ENCODE results near the gene TRAM2. TPM values are rescaled to one million over a fixed set of nuclear protein-coding genes. Genes with fewer than 3 reads are reported as not detected.
A peak's percentile ranks its signal among the peaks of the same experiment; 100 is the strongest.

The TRAM2 gene
- total and polyA plus RNA-seq, 2 of the 4 experiments (the other 2 are of a cell fraction), result 77.2 to 95.7 TPM

DNA sequence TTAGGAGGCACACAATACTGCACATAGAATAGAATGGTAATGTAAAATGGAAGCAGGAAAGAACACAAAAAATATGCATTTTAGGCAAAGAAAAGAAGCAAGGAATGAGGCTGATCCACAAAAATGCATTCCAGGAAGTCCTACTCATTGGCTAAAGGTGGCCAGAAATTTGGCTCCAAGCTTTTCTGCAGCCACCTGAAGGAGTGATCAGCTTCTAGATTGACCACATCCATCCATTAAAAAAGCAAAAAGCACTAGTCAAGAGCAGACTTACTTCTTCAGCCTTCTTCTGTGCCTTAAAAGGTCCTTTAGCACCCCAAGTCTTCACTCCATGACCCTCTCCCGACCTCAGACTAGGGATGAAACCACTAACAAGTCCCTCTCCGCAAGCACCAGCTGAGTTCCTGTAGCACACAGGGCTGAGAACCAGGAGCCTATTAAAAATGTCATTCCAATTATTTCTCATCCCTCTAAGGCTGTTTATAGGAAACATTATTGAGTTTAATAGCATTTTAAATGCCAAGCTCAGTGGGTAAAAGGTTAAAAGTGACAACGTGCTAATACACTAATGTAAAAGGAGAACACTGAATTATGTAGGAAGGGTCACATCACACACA, 36.5 kb downstream of the TRAM2 start:
- H2AFZ ChIP-seq (replicated peaks; ENCODE audit: low read length, poor library complexity), result no peak overlapping the region
- no peaks in the 10 kb centered on the region for H3K27me3 ChIP-seq (ENCODE audit: control insufficient read depth, insufficient read depth, low read length)
- H2BK20ac ChIP-seq (ENCODE audit: low read depth, low read length), result peak overlapping the region; percentile 87
- dilution Hi-C loops (cut with HindIII; ENCODE audit: low sequenced_read_pairs, unreplicated experiment) (no loop called here), intact Hi-C loops (cut with micrococcal nuclease) (no loop called here), in situ Hi-C loops (cut with MboI; ENCODE audit: low sequenced_read_pairs) (no loop called here)
- H3K4ac ChIP-seq (ENCODE audit: low read depth, low read length), result peak overlapping the region; percentile 92
- no TSS peak for BruUV-seq (replicated peaks)
- TF ChIP-seq MAFK (IDR thresholded peaks at IDR 0.05; ENCODE audit: low read depth, low read length), result no peak
- no peak for TF ChIP-seq RAD21 (IDR thresholded peaks at IDR 0.05; ENCODE audit: low read length)
- no peak for TF ChIP-seq POLR2A (IDR thresholded peaks at IDR 0.05; ENCODE audit: low read depth, low read length)
- no peak for TF ChIP-seq CEBPB (IDR thresholded peaks at IDR 0.05; ENCODE audit: low read depth, low read length)
- no peak for TF ChIP-seq RFX5 (IDR thresholded peaks at IDR 0.05; ENCODE audit: low read depth, low read length)
- TF ChIP-seq FOS (IDR thresholded peaks at IDR 0.05; ENCODE audit: low read depth, low read length), result no peak
- no peak for TF ChIP-seq MXI1 (IDR thresholded peaks at IDR 0.05; ENCODE audit: borderline replicate concordance, low read depth, low read length)
- no peak for TF ChIP-seq RCOR1 (IDR thresholded peaks at IDR 0.05; ENCODE audit: insufficient replicate concordance, low read length)
- TF ChIP-seq, protein P1, sequence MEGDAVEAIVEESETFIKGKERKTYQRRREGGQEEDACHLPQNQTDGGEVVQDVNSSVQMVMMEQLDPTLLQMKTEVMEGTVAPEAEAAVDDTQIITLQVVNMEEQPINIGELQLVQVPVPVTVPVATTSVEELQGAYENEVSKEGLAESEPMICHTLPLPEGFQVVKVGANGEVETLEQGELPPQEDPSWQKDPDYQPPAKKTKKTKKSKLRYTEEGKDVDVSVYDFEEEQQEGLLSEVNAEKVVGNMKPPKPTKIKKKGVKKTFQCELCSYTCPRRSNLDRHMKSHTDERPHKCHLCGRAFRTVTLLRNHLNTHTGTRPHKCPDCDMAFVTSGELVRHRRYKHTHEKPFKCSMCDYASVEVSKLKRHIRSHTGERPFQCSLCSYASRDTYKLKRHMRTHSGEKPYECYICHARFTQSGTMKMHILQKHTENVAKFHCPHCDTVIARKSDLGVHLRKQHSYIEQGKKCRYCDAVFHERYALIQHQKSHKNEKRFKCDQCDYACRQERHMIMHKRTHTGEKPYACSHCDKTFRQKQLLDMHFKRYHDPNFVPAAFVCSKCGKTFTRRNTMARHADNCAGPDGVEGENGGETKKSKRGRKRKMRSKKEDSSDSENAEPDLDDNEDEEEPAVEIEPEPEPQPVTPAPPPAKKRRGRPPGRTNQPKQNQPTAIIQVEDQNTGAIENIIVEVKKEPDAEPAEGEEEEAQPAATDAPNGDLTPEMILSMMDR (conservative IDR thresholded peaks at IDR 0.05; ENCODE audit: low read depth, low read length), result no peak
- no peak for TF ChIP-seq MAZ (IDR thresholded peaks at IDR 0.05; ENCODE audit: borderline replicate concordance, low read depth, low read length)
- TF ChIP-seq, protein P2, sequence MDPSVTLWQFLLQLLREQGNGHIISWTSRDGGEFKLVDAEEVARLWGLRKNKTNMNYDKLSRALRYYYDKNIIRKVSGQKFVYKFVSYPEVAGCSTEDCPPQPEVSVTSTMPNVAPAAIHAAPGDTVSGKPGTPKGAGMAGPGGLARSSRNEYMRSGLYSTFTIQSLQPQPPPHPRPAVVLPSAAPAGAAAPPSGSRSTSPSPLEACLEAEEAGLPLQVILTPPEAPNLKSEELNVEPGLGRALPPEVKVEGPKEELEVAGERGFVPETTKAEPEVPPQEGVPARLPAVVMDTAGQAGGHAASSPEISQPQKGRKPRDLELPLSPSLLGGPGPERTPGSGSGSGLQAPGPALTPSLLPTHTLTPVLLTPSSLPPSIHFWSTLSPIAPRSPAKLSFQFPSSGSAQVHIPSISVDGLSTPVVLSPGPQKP (IDR thresholded peaks at IDR 0.05; ENCODE audit: borderline replicate concordance, low read depth, low read length), result no peak
- no peak for TF ChIP-seq BHLHE40 (IDR thresholded peaks at IDR 0.05; ENCODE audit: low read depth, low read length)
- TF ChIP-seq CHD1 (IDR thresholded peaks at IDR 0.05; ENCODE audit: low read depth, low read length), result no peak
- TF ChIP-seq NFE2L2 (IDR thresholded peaks at IDR 0.05; ENCODE audit: low read depth, low read length), result no peak
- TF ChIP-seq, protein P3, sequence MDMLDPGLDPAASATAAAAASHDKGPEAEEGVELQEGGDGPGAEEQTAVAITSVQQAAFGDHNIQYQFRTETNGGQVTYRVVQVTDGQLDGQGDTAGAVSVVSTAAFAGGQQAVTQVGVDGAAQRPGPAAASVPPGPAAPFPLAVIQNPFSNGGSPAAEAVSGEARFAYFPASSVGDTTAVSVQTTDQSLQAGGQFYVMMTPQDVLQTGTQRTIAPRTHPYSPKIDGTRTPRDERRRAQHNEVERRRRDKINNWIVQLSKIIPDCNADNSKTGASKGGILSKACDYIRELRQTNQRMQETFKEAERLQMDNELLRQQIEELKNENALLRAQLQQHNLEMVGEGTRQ (IDR thresholded peaks at IDR 0.05; ENCODE audit: low read depth, low read length), result no peak
- TF ChIP-seq SMC3 (IDR thresholded peaks at IDR 0.05; ENCODE audit: low read depth, low read length), result no peak
- H4K8ac ChIP-seq (ENCODE audit: low read depth in 2 of 2, low read length in 2 of 2), result peak overlapping the region; percentile 56 to 73
- ChIA-PET POLR2A (ENCODE audit: unreplicated experiment) (no interaction called here), CTCF (interaction anchor here (1.0 to 1.3 kb wide), 2 partner anchors 26 to 122 kb away, joined by 3 read pairs; no protein-coding TSS in a partner anchor)
- H4K20me1 ChIP-seq (ENCODE audit: insufficient read depth, low read length), result peaks cover 7% of the 10 kb centered on the region; the same call in 1 of the 2 replicates
- peak overlapping the region; percentile 58; the same call in 1 of the 2 replicates for H3K9ac ChIP-seq (ENCODE audit: low read depth, low read length)
- peak overlapping the region; percentile 95 for H2BK5ac ChIP-seq (ENCODE audit: low read depth, low read length, poor library complexity, severe bottlenecking)
- peak overlapping the region; percentile 96 for H2AK5ac ChIP-seq (ENCODE audit: low read depth, low read length)
- WGBS, 2 experiments (ENCODE audit: extremely low coverage in 2 of 2, insufficient read length in 1 of 2), result no CpG with 5 or more reads among the region's 3 CpGs
- H3K36me3 ChIP-seq (ENCODE audit: control insufficient read depth, insufficient read depth, low read length), result peaks cover 11% of the 10 kb centered on the region
- H2AK9ac ChIP-seq (replicated peaks; ENCODE audit: low read depth, low read length, poor library complexity), result no peak overlapping the region
- H2BK15ac ChIP-seq (ENCODE audit: low read depth, low read length), result peak overlapping the region; percentile 94
- H2BK120ac ChIP-seq (ENCODE audit: low read depth, low read length), result peak overlapping the region; percentile 91
- peak overlapping the region; percentile 84 for H3K18ac ChIP-seq (ENCODE audit: low read depth, low read length)
- H3K9me1 ChIP-seq (ENCODE audit: insufficient read depth, low read length), result peaks cover 52% of the 10 kb centered on the region
- H4K91ac ChIP-seq (ENCODE audit: insufficient read depth, low read depth, low read length), result peak overlapping the region; percentile 95
- peaks cover 63% of the 10 kb centered on the region for H3K4me1 ChIP-seq (ENCODE audit: control insufficient read depth, insufficient read depth, low read length)
- H3K23ac ChIP-seq (ENCODE audit: low read depth, low read length), result peak overlapping the region; percentile 88
- peaks cover 41 to 87% of the 10 kb centered on the region in 2 experiments for H3K79me1 ChIP-seq (ENCODE audit: low read depth in 1 of 2, low read length in 2 of 2)
- peak; percentile 42 for DNase-seq
- peak overlapping the region; percentile 82 for H4K5ac ChIP-seq (ENCODE audit: low read depth, low read length)
- peak overlapping the region; percentile 86 for H3K56ac ChIP-seq (ENCODE audit: extremely low read depth, insufficient read depth, low read length)
- peak overlapping the region; percentile 4; the same call in 1 of the 2 replicates for H3K4me2 ChIP-seq (ENCODE audit: low read depth, low read length)
- H3K27ac ChIP-seq (ENCODE audit: insufficient read depth, low read length), result peak overlapping the region; percentile 91
- no peaks in the 10 kb centered on the region for H3K9me3 ChIP-seq (ENCODE audit: control insufficient read depth, insufficient read depth, low read length)
- H3K4me3 ChIP-seq (ENCODE audit: insufficient read depth, low read depth, low read length), result no peak overlapping the region
- H3K14ac ChIP-seq (replicated peaks; ENCODE audit: low read depth, low read length), result peak overlapping the region; percentile 92
- no peak for ATAC-seq (ENCODE audit: low read depth)

All from IMR-90 (cell line).